Measurements from ENCODE around the gene CCT3.

GRCh38 chr1:156346636-156347035 is 8.5 kb upstream of the CCT3 start:
- TF ChIP-seq, protein P1, sequence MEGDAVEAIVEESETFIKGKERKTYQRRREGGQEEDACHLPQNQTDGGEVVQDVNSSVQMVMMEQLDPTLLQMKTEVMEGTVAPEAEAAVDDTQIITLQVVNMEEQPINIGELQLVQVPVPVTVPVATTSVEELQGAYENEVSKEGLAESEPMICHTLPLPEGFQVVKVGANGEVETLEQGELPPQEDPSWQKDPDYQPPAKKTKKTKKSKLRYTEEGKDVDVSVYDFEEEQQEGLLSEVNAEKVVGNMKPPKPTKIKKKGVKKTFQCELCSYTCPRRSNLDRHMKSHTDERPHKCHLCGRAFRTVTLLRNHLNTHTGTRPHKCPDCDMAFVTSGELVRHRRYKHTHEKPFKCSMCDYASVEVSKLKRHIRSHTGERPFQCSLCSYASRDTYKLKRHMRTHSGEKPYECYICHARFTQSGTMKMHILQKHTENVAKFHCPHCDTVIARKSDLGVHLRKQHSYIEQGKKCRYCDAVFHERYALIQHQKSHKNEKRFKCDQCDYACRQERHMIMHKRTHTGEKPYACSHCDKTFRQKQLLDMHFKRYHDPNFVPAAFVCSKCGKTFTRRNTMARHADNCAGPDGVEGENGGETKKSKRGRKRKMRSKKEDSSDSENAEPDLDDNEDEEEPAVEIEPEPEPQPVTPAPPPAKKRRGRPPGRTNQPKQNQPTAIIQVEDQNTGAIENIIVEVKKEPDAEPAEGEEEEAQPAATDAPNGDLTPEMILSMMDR (IDR thresholded peaks at IDR 0.05), result no peak
- no peak for TF ChIP-seq POLR2A (IDR thresholded peaks at IDR 0.05)

All from esophagus squamous epithelium (tissue), 4 donors.